ENCODE results near the gene KLHDC10.

DNA sequence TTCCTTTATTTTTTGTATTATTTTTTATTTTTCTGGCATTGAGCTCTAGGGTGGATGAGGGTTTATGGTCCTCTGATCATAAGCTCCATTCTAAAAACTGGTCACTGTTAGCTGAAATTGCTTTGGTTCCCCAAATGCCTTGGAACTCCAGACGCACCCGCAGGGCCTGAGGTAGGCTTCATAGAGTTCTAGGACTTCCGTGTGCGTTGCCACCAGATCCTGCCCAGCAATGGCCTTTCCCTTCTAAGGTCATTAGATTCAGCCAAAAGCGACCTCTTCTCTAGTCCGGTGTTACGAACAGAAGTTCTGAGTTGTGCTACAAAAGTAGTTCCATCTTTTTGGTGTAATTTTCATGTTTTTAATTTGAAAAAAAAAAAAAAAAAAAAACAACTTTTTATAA is 64.4 kb downstream of the KLHDC10 start:
- TF ChIP-seq, protein P1, sequence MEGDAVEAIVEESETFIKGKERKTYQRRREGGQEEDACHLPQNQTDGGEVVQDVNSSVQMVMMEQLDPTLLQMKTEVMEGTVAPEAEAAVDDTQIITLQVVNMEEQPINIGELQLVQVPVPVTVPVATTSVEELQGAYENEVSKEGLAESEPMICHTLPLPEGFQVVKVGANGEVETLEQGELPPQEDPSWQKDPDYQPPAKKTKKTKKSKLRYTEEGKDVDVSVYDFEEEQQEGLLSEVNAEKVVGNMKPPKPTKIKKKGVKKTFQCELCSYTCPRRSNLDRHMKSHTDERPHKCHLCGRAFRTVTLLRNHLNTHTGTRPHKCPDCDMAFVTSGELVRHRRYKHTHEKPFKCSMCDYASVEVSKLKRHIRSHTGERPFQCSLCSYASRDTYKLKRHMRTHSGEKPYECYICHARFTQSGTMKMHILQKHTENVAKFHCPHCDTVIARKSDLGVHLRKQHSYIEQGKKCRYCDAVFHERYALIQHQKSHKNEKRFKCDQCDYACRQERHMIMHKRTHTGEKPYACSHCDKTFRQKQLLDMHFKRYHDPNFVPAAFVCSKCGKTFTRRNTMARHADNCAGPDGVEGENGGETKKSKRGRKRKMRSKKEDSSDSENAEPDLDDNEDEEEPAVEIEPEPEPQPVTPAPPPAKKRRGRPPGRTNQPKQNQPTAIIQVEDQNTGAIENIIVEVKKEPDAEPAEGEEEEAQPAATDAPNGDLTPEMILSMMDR (conservative IDR thresholded peaks at IDR 0.05; ENCODE audit: low read depth, low read length): no peak
- TF ChIP-seq EZH2 (IDR thresholded peaks at IDR 0.05; ENCODE audit: low read length, unreplicated experiment): no peak
- no peak for TF ChIP-seq EZH2phosphoT487 (IDR thresholded peaks at IDR 0.05; ENCODE audit: borderline replicate concordance, low read length)
